ENCODE data around the gene ZFPM1. TPM values are rescaled to one million over a fixed set of nuclear protein-coding genes. Genes with fewer than 3 reads are reported as not detected.

Gene ZFPM1
- total RNA-seq, 1 experiment from 2014 or later: 24.1 TPM

- Mint-ChIP-seq H3K36me3 (ENCODE audit: insufficient read depth, unreplicated experiment) (peaks cover 35% of the 10 kb centered on the region), H3K4me3 (ENCODE audit: unreplicated experiment) (no peak overlapping the region), H3K27me3 (ENCODE audit: insufficient read depth, unreplicated experiment) (no peaks in the 10 kb centered on the region), H3K27ac (ENCODE audit: unreplicated experiment) (no peak overlapping the region), H3K4me1 (ENCODE audit: low read depth, unreplicated experiment) (no peaks in the 10 kb centered on the region), H3K9me3 (ENCODE audit: unreplicated experiment) (no peaks in the 10 kb centered on the region)
- no peak overlapping the region for H3K4me3 ChIP-seq (ENCODE audit: low read depth, low read length)
- intact Hi-C loops (cut with micrococcal nuclease; ENCODE audit: unreplicated experiment): no loop called here
- BruUV-seq (replicated peaks): no TSS peak
- peaks cover 9% of the 10 kb centered on the region for H3K9me3 ChIP-seq
- no peak for DNase-seq
- ChIA-PET POLR2A (no interaction called here), CTCF (interaction anchor here (0.5 to 1.7 kb wide), 3 partner anchors 23 to 92 kb away, joined by 5 to 7 read pairs (median 5); no protein-coding TSS in a partner anchor)
- H3K4me1 ChIP-seq: 0 out of 2 replicates have a peak, but pooled peaks cover 3% of the 10 kb centered on the region
- H3K36me3 ChIP-seq (ENCODE audit: control insufficient read depth, insufficient read depth, low read length): no peaks in the 10 kb centered on the region; the same call in 1 of the 2 replicates
- no peak for TF ChIP-seq CTCF (IDR thresholded peaks at IDR 0.05; ENCODE audit: insufficient read depth in 1 of 2, low read depth in 1 of 2, low read length in 1 of 2, severe bottlenecking in 1 of 2, unreplicated experiment in 1 of 2)
- H3K27me3 ChIP-seq (replicated peaks; ENCODE audit: control insufficient read depth, insufficient read depth, low read length): no peaks in the 10 kb centered on the region; the same call in 1 of the 2 replicates
Observed at GRCh38 chr16:88537859-88538258, 84.8 kb downstream of the ZFPM1 start.

GRCh38 chr16:88538366-88539060 is 85.4 kb downstream of the ZFPM1 start:
- Histone ChIP-seq H3K27me3 (replicated peaks; ENCODE audit: control insufficient read depth, insufficient read depth, low read length) (no peaks in the 10 kb centered on the region; the same call in 1 of the 2 replicates), H3K4me1 (0 out of 2 replicates have a peak, but pooled peaks cover 3% of the 10 kb centered on the region), H3K36me3 (ENCODE audit: control insufficient read depth, insufficient read depth, low read length) (no peaks in the 10 kb centered on the region; the same call in 1 of the 2 replicates), H3K4me3 (ENCODE audit: low read depth, low read length) (no peak overlapping the region), H3K9me3 (peaks cover 16% of the 10 kb centered on the region)
- CTCF ChIA-PET: interaction anchor here (0.5 to 1.7 kb wide), 3 partner anchors 22 to 92 kb away, joined by 5 to 7 read pairs (median 5); no protein-coding TSS in a partner anchor
- POLR2A ChIA-PET: no interaction called here
- Mint-ChIP-seq H3K36me3 (ENCODE audit: insufficient read depth, unreplicated experiment) (peaks cover 39% of the 10 kb centered on the region), H3K4me1 (ENCODE audit: low read depth, unreplicated experiment) (no peaks in the 10 kb centered on the region), H3K27ac (ENCODE audit: unreplicated experiment) (no peak overlapping the region), H3K4me3 (ENCODE audit: unreplicated experiment) (no peak overlapping the region), H3K27me3 (ENCODE audit: insufficient read depth, unreplicated experiment) (no peaks in the 10 kb centered on the region), H3K9me3 (ENCODE audit: unreplicated experiment) (peaks cover 6% of the 10 kb centered on the region)
- no TSS peak for BruUV-seq (replicated peaks)
- no peak for TF ChIP-seq CTCF (IDR thresholded peaks at IDR 0.05; ENCODE audit: insufficient read depth in 1 of 2, low read depth in 1 of 2, low read length in 1 of 2, severe bottlenecking in 1 of 2, unreplicated experiment in 1 of 2)
- intact Hi-C loops (cut with micrococcal nuclease; ENCODE audit: unreplicated experiment): no loop called here
- DNase-seq: no peak

- no peak for TF ChIP-seq CTCF (IDR thresholded peaks at IDR 0.05; ENCODE audit: insufficient read depth in 1 of 2, low read depth in 1 of 2, low read length in 1 of 2, severe bottlenecking in 1 of 2, unreplicated experiment in 1 of 2)
- DNase-seq: no peak
- Histone ChIP-seq H3K4me3 (ENCODE audit: low read depth, low read length) (no peak overlapping the region), H3K27me3 (replicated peaks; ENCODE audit: control insufficient read depth, insufficient read depth, low read length) (no peaks in the 10 kb centered on the region; the same call in 1 of the 2 replicates), H3K9me3 (peaks cover 21% of the 10 kb centered on the region), H3K36me3 (ENCODE audit: control insufficient read depth, insufficient read depth, low read length) (no peaks in the 10 kb centered on the region; the same call in 1 of the 2 replicates), H3K4me1 (0 out of 2 replicates have a peak, but pooled peaks cover 3% of the 10 kb centered on the region)
- Mint-ChIP-seq H3K27me3 (ENCODE audit: insufficient read depth, unreplicated experiment) (no peaks in the 10 kb centered on the region), H3K4me3 (ENCODE audit: unreplicated experiment) (no peak overlapping the region), H3K27ac (ENCODE audit: unreplicated experiment) (no peak overlapping the region), H3K9me3 (ENCODE audit: unreplicated experiment) (peaks cover 12% of the 10 kb centered on the region), H3K4me1 (ENCODE audit: low read depth, unreplicated experiment) (no peaks in the 10 kb centered on the region), H3K36me3 (ENCODE audit: insufficient read depth, unreplicated experiment) (peaks cover 42% of the 10 kb centered on the region)
- BruUV-seq (replicated peaks): no TSS peak
- POLR2A ChIA-PET: no interaction called here
- intact Hi-C loops (cut with micrococcal nuclease; ENCODE audit: unreplicated experiment): no loop called here
- CTCF ChIA-PET: interaction anchor here (1.7 kb wide), 1 partner anchor 30 kb away, joined by 5 read pairs; no protein-coding TSS in a partner anchor
Observed at GRCh38 chr16:88539261-88539651, 86.2 kb downstream of the ZFPM1 start.

Measured in Caco-2 (cell line).